ENCODE measurements around the gene SELENOV.

GRCh38 chr19:39506598-39506943 is 8.4 kb upstream of the SELENOV start:
- no peak for TF ChIP-seq CTCF (IDR thresholded peaks at IDR 0.05 in 4 of 5, conservative IDR thresholded peaks at IDR 0.05 in 1 of 5)
- no peak for TF ChIP-seq POLR2A (IDR thresholded peaks at IDR 0.05)
